Activated T-cell treated with anti-CD3 and anti-CD28 coated beads, Interleukin-2, amount 50 U/mL, for 4 hours (primary cell): Measurements from ENCODE around the gene CEP70. TPM values are rescaled to one million over a fixed set of nuclear protein-coding genes. Genes with fewer than 3 reads are reported as not detected.

Experiments
- ATAC-seq, 2 donors: fragments of 200-7000 bp; cut with Tn5 transposase; one replicate each; pipeline ENCODE4 v1.10.0; 2021
- DNase-seq: peaks from one replicate; pipeline ENCODE4 v3.0.0-alpha.2; 2020
- H3K27me3 Mint-ChIP-seq: one replicate; pipeline ENCODE4 v1.8.0; 2021; ENCODE audit warnings: low read depth, mixed read lengths
- H3K36me3 Mint-ChIP-seq: one replicate; pipeline ENCODE4 v1.8.0; 2022; ENCODE audit warnings: mixed read lengths; ENCODE audit not compliant: insufficient read depth
- H3K4me1 Mint-ChIP-seq: one replicate; pipeline ENCODE4 v1.8.0; 2021; ENCODE audit warnings: low read depth, mixed read lengths
- H3K4me3 Mint-ChIP-seq: one replicate; pipeline ENCODE4 v1.8.0; 2021; ENCODE audit warnings: mild to moderate bottlenecking, moderate library complexity, mixed read lengths
- H3K9me3 Mint-ChIP-seq: one replicate; pipeline ENCODE4 v1.8.0; 2021; ENCODE audit warnings: mixed read lengths
- total RNA-seq, 3 donors: library from RNA; stranded (reverse); gene quantifications; one replicate each; pipeline ENCODE4 v1.2.1, GENCODE V29; 2021

Gene CEP70
- total RNA-seq, 3 donors from 2014 or later: 5.1 to 7.0 (median 5.2) TPM

DNA sequence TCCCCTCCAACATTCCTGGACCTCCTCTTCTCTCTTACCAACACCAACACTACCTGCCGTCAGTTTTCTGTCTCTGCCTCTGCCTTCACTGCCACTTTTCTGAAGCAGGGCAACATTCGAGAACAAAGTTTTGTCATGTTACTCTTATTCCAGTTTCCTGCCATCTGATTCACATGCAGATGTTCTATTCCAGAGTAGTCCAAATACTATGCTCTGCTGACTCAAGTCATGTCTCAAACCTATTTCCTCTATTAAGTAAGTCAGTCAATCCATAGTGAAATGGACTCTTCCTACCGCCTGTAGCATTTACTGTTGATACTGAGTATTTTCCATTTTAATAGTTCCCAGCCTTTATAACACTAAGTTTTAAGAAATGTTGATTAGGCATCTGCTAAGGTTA lies 116.3 kb downstream of the CEP70 start:
- ATAC-seq (no peak), DNase-seq (no peak)
- no peaks in the 10 kb centered on the region for H3K9me3 Mint-ChIP-seq
- H3K4me3 Mint-ChIP-seq: no peak overlapping the region
- no peaks in the 10 kb centered on the region for H3K4me1 Mint-ChIP-seq
- no peaks in the 10 kb centered on the region for H3K36me3 Mint-ChIP-seq
- H3K27me3 Mint-ChIP-seq: no peaks in the 10 kb centered on the region

DNA sequence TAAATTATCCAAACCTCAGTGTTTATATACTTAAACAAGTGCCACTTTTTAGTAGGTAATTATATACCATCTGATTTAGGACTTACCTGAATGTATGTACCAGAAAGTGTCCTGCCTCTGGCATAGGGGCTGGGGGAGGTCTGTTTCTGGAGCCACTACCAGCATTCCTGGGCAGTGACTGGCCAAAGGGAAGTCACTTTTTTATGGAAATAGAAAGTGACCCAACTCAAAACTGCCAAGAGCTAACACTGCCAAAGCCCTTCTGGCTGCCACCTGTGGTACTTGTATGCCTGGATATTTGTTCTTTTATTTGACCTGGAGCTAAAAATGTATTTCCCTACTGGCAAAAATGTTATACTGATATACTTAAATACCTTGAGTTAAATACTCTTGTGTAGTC lies 116.9 kb downstream of the CEP70 start:
- no peaks in the 10 kb centered on the region for H3K27me3 Mint-ChIP-seq
- DNase-seq (no peak), ATAC-seq (no peak)
- no peaks in the 10 kb centered on the region for H3K4me1 Mint-ChIP-seq
- no peaks in the 10 kb centered on the region for H3K9me3 Mint-ChIP-seq
- no peaks in the 10 kb centered on the region for H3K36me3 Mint-ChIP-seq
- H3K4me3 Mint-ChIP-seq: no peak overlapping the region

DNA sequence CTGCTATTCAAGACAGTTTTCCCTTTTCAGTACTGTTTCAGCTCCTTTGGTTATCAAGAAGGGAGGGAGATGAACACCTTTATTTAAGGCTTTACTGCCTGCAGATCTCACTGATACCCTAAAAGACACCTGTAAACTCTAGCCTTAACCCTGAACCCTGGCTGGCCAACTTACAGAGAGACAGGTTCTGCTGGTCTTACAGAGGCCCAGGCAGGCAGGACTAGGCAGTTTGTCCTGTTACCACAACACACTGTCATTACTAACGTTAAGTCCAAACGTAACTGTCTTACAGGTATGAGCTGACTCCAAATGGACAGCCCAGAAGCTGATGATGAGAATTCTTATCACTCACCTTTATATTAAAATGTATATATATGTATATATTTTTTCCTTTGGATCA lies 117.5 kb downstream of the CEP70 start:
- DNase-seq: no peak
- Mint-ChIP-seq H3K9me3 (no peaks in the 10 kb centered on the region), H3K36me3 (no peaks in the 10 kb centered on the region), H3K4me1 (no peaks in the 10 kb centered on the region), H3K4me3 (no peak overlapping the region), H3K27me3 (no peaks in the 10 kb centered on the region)
- ATAC-seq: no peak

DNA sequence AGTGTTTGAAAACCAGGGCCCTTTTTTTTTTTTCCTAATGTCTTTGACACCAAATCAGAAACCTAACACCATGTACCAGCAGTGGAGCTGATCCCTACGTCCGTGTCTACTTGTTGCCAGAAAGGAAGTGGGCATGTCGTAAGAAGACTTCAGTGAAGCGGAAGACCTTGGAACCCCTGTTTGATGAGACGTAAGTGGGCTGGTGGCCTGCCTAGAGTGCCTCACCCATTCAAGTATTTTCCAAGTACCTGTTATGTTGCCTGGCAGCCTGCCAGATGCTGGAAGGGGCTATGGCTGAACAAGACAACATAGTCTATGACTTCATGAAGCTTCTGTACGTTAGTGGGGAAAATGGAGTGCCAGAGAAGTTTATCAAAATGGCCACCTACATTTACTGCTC lies 119.9 kb downstream of the CEP70 start:
- ATAC-seq (no peak), DNase-seq (no peak)
- H3K27me3 Mint-ChIP-seq: no peaks in the 10 kb centered on the region
- no peaks in the 10 kb centered on the region for H3K4me1 Mint-ChIP-seq
- no peaks in the 10 kb centered on the region for H3K9me3 Mint-ChIP-seq
- no peak overlapping the region for H3K4me3 Mint-ChIP-seq
- no peaks in the 10 kb centered on the region for H3K36me3 Mint-ChIP-seq

DNA sequence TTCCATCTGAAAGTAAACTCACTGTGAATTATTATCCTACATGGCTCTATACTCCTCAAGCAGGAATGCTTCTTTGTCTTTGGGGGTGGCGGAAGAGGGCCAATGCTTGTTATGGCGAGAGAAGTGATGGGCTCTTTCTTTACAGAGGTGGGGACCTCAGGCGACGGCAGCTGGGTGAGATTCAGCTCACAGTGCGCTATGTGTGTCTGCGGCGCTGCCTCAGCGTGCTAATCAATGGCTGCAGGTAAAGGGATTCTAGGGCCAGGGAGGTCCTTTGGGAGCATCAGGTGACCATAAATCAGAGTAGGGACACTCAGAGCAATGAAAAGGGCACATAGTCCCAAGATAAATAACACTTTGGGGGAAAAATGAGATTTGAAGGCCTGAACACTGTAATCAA lies 120.7 kb downstream of the CEP70 start:
- ATAC-seq (no peak), DNase-seq (no peak)
- Mint-ChIP-seq H3K36me3 (no peaks in the 10 kb centered on the region), H3K4me3 (no peak overlapping the region), H3K27me3 (no peaks in the 10 kb centered on the region), H3K9me3 (no peaks in the 10 kb centered on the region), H3K4me1 (no peaks in the 10 kb centered on the region)

DNA sequence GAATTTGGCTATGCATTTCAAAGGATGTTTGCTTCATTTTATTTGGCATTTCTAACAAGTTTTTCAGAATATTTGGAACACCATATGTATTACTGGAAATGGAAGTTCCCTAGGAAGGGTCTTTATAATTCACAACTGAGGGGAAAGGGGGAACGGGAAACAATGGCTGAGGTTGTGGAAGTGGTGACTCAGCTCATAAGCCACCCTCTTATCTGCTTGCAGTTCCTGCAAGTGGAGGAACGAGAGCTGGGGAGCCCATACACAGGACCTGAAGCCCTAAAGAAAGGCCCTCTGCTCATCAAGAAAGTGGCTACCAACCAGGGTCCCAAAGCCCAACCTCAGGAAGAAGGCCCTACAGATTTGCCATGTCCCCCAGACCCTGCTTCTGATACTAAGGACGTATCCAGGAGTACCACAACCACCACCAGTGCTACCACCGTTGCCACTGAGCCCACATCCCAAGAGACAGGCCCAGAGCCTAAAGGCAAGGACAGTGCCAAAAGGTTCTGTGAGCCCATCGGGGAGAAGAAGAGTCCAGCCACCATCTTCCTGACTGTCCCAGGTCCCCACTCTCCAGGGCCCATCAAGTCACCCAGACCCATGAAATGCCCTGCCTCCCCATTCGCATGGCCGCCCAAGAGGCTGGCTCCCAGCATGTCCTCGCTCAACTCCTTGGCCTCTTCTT lies 121.8 kb downstream of the CEP70 start:
- H3K4me1 Mint-ChIP-seq: no peaks in the 10 kb centered on the region
- no peak overlapping the region for H3K4me3 Mint-ChIP-seq
- DNase-seq: no peak

DNA sequence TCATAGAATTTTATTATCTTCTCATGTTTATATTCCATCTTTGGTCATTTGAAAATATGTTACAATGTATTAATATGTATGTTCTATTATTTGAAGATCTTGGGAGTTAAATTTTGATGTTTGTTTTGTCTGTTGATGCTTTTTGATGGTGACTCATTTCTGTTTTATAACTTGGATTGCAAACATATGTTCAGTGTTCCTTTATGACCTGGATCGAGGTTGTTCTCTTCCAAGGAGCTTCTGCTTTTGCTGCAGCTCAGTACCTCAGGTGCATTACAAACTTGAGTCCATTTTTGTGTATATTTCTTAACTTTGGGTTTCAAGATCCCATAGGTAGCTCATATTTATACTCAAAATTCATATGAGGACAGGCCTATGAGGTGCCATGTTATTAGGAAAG lies 122.6 kb downstream of the CEP70 start:
- ATAC-seq: no peak

More for the DNA sequence above, 121.8 kb downstream of the CEP70 start:
- no peaks in the 10 kb centered on the region for H3K36me3 Mint-ChIP-seq
- no peaks in the 10 kb centered on the region for H3K9me3 Mint-ChIP-seq
- H3K27me3 Mint-ChIP-seq: peaks cover 2% of the 10 kb centered on the region
- no peak for ATAC-seq

DNA sequence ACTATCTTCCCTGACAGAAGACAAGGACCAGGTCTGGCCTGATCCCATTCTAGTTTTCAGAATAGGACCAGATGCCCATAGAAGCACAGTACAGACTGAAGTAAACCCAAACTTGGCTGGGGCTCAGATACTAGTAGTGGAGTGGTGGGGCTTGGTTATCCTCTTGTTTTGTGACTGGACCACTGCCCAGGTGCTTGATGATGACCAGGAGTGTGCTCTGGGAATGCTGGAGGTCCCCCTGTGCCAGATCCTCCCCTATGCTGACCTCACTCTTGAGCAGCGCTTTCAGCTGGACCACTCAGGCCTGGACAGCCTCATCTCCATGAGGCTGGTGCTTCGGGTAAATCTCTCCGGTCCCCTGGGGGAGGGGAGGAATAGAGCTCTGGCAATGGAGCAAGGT lies 123.4 kb downstream of the CEP70 start:
- Mint-ChIP-seq H3K27me3 (peaks cover 2% of the 10 kb centered on the region), H3K36me3 (no peaks in the 10 kb centered on the region), H3K4me1 (no peaks in the 10 kb centered on the region), H3K9me3 (no peaks in the 10 kb centered on the region), H3K4me3 (no peak overlapping the region)
- DNase-seq (no peak), ATAC-seq (no peak)

More for the DNA sequence above, 122.6 kb downstream of the CEP70 start:
- H3K9me3 Mint-ChIP-seq: no peaks in the 10 kb centered on the region
- no peaks in the 10 kb centered on the region for H3K4me1 Mint-ChIP-seq
- DNase-seq: no peak
- peaks cover 2% of the 10 kb centered on the region for H3K27me3 Mint-ChIP-seq
- H3K36me3 Mint-ChIP-seq: no peaks in the 10 kb centered on the region
- H3K4me3 Mint-ChIP-seq: no peak overlapping the region

DNA sequence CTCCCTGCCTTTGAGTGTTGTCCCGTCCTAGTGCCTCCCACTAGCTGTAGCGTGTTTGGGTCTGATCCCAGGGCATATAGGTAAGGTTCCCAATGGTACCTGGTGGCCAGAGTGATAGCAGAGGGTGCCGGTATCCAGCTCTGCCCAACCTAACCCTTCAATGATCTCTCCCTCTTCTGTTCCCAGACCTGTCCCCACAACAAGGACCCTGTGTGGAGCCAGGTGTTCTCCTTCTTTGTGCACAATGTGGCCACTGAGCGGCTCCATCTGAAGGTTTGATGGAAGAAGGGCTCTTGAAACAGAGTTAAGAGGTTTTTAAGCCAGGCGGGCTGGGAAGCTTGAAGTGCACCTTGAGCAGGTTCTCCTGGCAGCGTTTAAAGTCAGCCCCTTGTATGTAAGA lies 124.2 kb downstream of the CEP70 start:
- Mint-ChIP-seq H3K36me3 (no peaks in the 10 kb centered on the region), H3K4me3 (no peak overlapping the region), H3K4me1 (no peaks in the 10 kb centered on the region), H3K9me3 (no peaks in the 10 kb centered on the region), H3K27me3 (peaks cover 2% of the 10 kb centered on the region)
- DNase-seq (no peak), ATAC-seq (no peak)

DNA sequence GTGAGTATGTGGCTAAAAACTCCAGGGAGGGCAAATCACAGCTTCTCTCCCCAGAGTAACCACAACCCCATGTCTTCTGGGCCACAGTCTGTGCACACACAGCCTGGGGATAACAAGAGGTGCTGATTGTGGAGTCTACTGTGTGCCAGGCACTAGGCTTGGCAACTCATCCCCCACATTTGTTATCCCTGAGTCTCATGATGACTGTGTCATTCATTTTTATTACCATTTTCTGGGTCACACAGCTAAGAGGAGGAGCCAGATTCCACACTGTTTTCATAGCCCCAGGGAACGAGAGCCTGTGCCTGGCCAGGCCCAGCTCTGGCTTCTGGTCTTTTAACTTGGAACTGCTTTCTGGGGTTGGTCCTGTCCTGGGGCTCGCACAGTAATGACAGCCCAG lies 125.2 kb downstream of the CEP70 start:
- no peak overlapping the region for H3K4me3 Mint-ChIP-seq
- ATAC-seq: no peak
- DNase-seq: no peak
- H3K9me3 Mint-ChIP-seq: no peaks in the 10 kb centered on the region
- no peaks in the 10 kb centered on the region for H3K4me1 Mint-ChIP-seq
- no peaks in the 10 kb centered on the region for H3K36me3 Mint-ChIP-seq
- peaks cover 2% of the 10 kb centered on the region for H3K27me3 Mint-ChIP-seq

DNA sequence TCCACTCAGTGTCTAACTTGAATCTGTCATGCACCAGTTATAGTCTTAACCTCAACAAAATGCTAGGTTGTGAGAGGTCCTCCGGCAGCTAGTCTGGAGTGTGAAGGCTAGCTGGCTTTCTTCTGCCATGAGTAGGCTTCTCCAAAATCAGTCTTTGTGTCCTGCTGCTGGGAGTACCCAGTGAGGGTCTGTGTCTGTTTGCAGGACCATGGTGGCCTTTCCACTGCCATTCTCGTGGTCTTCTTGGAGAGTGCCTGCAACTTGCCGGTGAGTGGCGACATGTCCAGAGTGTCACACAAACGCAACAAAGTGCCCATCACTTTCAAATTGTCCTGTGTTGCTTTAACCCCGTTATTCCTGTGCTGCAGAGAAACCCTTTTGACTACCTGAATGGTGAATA lies 125.6 kb downstream of the CEP70 start:
- ATAC-seq (no peak), DNase-seq (no peak)
- Mint-ChIP-seq H3K4me1 (no peaks in the 10 kb centered on the region), H3K36me3 (no peaks in the 10 kb centered on the region), H3K27me3 (peaks cover 5% of the 10 kb centered on the region), H3K4me3 (no peak overlapping the region), H3K9me3 (no peaks in the 10 kb centered on the region)

DNA sequence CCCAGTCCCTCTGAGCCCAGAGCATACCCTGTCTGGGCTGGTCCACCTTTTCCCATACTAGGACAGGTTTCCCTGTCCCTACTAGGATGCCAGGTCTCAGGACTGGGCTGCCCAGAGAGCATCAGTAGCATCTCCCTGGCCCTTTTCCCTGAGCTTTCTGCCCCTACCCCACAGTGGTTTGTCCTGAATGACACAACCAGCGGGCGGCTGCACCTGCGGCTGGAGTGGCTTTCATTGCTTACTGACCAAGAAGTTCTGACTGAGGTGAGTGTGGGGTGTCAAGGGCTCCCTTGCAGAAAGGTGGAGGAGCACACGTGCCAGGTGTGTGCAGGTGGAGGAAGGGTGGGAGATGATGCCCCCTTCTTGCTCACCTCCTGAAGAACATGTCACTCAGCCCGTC lies 126.1 kb downstream of the CEP70 start:
- no peak for DNase-seq
- no peaks in the 10 kb centered on the region for H3K36me3 Mint-ChIP-seq
- H3K9me3 Mint-ChIP-seq: no peaks in the 10 kb centered on the region
- no peak overlapping the region for H3K4me3 Mint-ChIP-seq
- H3K4me1 Mint-ChIP-seq: no peaks in the 10 kb centered on the region
- no peak for ATAC-seq
- peaks cover 5% of the 10 kb centered on the region for H3K27me3 Mint-ChIP-seq

DNA sequence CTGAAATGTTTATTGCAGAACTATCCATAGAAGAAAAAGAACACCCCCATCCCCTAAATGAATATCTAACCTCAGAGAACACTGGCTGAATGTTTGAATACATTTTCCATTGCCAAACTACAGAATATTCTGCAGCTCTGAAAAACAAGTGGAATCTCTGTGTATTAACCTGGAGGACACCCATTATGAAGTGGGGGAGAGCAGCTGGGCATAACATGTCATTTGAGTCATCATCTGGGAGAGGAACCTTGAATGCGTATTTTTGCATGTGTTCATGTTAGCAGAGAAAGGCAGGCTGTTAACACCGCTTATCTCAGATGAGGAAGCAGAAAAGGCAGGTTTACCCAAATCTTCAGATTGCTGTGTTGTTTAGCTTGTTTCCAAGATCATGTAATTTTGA lies 128.1 kb downstream of the CEP70 start:
- no peak overlapping the region for H3K4me3 Mint-ChIP-seq
- H3K4me1 Mint-ChIP-seq: no peaks in the 10 kb centered on the region
- H3K36me3 Mint-ChIP-seq: no peaks in the 10 kb centered on the region
- H3K9me3 Mint-ChIP-seq: no peaks in the 10 kb centered on the region
- ATAC-seq (no peak), DNase-seq (no peak)
- peaks cover 11% of the 10 kb centered on the region for H3K27me3 Mint-ChIP-seq

DNA sequence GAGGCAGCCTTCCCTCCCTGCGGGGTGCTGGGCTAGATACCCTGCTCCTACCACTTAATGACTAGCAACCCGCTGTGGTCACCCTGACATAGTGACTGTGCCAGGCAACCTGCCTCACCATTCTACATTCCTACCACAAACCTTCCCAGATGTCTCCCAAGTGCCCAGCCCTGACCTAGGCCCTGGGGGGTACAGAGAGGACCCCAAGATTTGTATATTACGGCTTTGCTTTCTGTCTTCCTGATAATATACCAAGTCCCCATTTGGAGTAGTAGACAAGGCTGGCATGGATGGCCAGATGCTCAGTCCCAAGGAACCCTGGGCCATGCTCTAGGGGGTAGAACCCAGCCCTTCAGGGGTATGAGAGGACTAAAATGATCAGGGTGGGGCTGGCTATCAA lies 128.6 kb downstream of the CEP70 start:
- Mint-ChIP-seq H3K4me1 (no peaks in the 10 kb centered on the region), H3K36me3 (no peaks in the 10 kb centered on the region), H3K9me3 (no peaks in the 10 kb centered on the region), H3K4me3 (no peak overlapping the region), H3K27me3 (peaks cover 11% of the 10 kb centered on the region)
- ATAC-seq (no peak), DNase-seq (no peak)

DNA sequence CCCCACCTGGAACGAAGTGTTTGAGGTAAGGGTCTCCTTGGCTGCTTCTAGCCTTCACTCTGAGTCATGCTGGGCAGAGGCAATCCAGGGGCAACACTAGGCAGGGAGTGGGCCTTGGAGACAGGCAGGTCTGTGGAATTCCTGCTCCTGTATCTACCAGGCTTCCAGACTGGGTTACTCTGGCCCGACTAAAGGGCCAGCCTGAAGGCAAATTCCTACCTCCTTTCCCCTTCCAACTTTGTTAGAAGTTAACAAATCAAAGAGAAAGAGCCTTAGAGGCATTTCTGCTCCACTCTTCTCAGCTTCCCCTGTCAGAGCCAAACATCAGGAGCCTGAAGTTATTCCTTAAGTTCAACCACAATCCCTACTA lies 129.6 kb downstream of the CEP70 start:
- Mint-ChIP-seq H3K27me3 (peaks cover 11% of the 10 kb centered on the region), H3K4me3 (no peak overlapping the region), H3K36me3 (no peaks in the 10 kb centered on the region), H3K9me3 (no peaks in the 10 kb centered on the region), H3K4me1 (no peaks in the 10 kb centered on the region)
- ATAC-seq: no peak
- no peak for DNase-seq
